Activated CD4-positive, CD25-positive, alpha-beta regulatory T cell (primary cell): ENCODE measurements around the gene TMPRSS2.

Experiments used
- DNase-seq, 4 experiments: peaks; one replicate each; lab custom pipeline; 2025; lab: John Stamatoyannopoulos, UW

Gene TMPRSS2

DNA sequence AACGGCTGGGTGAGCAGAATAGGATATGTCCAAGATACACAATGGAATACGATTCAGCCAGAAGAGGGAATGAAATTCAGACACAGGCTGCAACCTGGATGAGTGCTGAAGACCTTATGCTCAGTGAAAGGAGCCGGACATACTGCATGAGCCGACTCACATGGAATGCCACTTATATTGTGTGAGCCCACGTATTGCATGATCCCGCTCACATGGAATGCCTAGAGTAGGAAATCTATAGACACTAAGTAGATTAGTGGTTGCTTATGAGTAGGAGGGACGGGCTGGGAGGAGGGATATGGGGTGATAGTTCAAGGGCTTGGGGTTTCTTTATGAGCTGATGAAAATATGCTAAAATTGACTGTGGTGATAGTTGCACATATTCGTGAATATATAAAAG lies 26.8 kb downstream of the TMPRSS2 start:
- no peak for DNase-seq

DNA sequence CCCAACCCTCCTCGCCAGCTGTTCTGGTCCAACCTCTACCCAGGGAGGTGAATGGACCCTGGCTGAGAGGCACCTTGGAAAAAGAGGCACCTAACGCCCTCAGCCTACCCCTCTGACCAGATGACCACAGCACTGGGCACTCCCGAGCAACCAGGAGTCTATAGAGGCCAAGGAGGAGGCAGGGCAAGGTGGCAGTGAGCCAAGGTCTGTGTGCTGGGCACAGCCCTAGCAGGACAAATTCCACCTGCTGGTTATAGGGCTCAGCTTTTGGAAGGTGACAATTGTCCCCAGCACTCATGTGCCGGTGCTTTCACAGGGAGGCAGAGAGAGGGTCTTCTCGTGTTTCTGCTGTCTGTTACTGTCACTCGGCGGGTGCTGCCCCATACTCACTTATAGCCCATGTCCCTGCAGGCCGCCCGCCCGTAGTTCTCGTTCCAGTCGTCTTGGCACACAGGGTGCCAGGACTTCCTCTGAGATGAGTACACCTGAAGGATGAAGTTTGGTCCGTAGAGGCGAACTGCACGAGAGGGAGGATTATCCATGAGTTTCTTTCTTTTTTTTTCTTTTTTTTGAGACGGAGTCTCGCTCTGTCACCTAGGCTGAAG lies 27.8 kb downstream of the TMPRSS2 start:
- no peak for DNase-seq

DNA sequence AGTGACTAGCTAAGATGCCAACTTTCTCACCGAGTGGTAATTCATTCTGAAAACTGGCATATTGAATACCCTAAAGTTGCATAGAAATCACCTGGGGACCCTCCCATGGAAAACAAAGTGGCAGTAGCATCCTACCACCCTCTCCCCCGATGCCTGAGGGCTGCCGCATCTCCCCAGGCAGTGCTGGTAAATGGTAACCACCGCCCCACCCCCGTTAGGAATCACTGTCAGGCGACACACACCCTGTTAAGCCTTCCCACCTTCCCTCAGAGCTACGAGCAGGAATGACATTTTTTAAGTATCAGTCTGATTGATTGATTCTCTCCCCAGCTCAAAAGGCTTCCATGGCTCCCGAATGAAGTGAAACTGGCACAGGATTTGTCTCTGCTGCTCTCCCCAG lies 28.3 kb downstream of the TMPRSS2 start:
- no peak for DNase-seq

DNA sequence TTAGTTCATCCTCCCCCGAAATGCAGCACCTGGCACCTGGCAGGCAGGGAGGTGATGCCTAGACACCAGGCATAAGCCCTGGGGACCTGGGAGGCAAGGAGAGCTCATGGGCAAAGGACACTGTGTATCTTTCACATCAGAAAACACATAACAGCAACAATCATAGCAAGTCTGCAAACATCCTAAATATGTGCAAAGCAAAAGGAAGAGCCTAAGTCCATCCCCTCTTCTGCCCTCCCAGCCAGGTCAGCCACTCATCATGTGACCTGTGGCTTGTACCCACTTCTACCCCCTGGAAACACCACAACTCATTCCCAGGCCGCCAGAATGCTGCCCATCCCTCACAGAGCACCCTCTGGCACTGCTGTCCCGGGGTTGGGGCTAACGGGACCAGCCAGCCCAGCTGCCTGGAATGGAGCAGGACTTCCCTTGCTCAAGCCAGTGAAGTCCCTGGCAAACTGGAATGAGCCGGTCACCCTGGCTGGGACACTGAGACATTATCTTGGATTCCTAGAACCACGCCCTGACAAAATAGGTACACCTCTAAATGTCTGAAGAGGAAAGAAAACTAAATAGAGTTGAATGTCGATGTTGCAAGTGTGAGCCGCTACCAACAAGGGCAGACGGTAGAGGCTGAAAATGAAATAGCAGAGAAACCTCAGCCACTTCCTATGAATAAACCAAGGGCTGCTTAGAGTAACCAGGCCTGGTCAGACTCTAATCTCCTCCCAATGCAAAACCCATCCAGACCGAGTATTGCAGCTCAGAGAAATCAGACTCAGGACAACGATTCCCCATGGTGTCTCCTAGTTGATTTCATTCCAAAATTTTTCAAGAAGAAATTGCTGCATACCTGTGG lies 29.4 kb downstream of the TMPRSS2 start:
- DNase-seq: no peak

DNA sequence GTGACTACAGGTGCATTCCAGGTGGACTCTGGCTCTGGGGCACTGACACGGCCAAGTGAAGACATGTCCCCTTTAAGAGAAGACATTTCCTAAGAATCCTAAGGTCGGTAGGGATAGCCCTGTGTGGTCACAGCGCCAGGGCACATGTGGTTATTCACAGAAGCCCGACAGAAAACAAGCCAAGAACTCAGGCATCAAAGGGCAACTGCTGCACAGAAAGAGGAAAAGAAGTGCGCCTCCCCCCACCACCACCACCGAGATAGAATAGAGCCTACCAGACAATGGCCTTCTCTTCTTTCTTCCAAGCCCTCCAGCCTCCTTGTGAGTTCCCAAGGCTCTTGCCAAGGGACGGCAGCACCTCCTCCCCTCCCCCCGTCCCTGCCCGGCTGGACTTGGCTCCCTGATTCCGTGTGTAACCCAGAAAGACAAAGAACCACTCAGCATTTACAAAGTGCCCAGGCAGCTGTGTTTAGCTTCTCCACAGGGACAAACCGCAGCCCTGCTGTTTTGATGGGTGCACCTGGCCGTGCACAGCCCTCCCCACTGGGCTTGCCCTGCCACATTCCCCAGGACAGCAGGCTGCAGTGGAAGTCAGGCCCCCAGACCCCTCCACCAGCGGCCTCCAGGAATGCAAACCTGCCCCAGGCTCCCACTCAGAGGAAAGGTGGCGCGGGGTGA lies 30.2 kb downstream of the TMPRSS2 start:
- no peak for DNase-seq

DNA sequence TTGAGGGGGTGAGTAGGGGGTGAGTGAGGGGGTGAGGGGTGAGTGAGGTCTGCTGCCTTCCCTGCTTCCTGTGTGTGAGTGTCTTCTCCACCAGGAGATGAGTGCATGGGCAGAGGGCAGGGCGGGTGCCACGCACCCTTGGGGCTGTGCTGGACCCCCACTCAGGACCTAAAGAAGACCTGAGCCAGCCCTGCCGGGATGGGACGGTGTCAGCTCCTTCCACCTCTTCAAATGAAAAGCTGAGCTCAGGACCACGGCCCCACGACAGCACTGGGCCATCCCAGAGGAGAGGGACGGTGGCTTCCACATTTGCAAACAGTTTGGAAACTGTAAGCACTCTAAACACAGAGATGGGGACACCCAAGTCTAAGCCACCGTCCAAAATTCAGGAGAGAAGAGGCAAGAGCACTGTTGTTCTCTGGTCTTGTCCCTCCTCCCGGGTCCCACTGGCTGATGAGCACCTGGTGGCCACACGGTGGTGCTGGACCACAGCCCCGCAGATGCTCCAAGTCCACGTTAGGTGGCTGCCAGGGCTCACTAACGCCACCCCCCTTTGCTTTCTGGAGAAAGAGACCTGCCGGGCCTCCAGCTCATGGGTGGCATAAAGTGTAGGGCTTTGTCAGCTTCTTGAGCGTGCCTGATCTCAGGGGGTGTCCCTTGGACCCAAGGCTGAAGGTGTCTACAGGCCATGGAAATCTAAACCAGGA lies 32.1 kb downstream of the TMPRSS2 start:
- no peak for DNase-seq

DNA sequence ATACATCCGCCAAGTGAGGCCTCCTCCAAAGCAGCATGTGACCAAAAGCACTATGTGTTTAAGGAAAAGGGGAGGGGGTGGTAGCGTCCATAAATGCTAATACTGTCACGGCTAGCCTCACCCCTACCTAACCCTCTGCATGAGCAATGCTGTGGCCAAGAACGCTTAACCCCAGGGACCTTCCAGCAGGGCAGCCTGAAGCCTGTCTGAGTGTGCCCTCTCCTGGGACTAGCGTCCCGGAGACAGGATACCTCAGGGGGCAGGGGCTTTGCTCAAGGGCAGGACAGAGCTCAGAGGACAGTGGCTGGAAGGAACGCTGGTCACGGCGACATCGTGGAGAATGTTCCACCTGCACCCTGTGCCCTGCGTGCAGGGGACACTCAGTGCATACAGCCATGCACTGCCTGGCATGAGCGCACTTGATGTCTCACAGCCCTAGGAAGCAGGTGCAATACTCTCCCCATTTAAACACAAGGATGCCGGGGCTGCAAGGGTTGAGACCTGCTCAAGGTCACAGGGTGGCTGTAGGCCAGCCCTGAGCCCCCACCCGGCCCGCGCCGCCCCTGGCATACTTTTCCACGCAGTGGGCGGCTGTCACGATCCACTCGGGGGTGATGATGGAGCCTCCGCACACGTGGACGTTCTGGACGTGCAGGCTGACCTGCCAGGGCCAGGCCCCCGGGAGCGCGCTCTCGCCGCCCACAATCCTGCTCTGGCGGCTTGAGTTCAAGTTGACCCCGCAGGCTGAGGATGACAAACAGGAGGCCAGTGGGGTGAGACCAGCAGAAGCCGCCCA lies 35.0 kb downstream of the TMPRSS2 start:
- DNase-seq: no peak

DNA sequence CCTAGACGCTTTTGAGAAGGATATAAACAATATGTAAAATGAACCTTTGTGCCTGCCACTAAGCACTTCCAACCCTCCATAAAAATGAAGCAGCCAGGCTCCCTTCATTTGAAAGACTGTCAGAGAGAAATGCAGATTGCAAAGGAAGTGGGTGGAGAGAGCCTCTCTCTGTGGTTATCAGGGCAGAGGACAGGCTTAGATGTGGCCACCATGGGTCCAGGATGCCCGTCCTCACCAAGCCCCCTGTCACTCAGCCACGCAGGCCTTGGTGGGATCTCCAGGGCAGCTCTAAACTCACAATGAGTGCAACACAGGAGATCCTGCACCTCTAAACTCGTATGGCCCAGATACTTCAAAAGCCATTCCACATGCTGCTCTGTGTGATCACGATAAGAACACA lies 37.9 kb downstream of the TMPRSS2 start:
- DNase-seq: no peak

DNA sequence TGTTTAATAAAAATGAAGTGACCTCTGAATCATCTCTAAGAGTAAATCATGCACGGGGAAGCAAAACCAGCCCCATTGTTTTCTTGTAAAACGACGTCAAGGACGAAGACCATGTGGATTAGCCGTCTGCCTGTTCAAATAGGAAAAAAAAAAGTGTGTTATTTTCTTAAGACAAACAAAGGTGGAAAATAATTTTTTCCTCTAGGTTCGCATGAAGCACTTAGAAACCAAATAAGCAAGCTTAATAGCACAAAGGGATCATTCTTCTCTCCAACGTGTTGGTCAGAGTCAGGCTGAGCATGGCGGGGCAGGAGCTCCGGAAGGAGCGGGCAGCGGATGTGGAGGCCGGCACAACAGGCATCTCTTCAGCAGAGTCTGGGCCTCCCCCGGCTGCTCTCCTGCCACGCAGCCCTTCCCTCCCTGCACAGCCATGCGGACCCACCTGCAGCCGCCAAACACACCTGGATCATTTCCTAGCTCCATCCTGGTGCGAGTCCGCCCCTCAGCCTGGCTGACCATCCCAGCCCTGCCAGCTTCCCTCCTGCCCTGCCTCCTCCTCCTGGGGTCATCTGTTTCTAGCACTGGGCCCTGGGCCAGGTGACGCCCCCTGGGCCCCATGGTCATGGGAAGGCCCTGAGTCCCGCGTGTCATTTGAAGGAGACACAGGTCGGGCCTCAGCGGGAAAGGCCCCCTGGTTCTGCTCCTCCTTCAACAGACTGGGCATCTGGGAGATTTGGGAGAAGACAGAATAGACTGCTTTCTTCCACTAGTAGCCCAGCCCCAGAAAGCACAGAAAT lies 41.7 kb downstream of the TMPRSS2 start:
- DNase-seq: no peak

DNA sequence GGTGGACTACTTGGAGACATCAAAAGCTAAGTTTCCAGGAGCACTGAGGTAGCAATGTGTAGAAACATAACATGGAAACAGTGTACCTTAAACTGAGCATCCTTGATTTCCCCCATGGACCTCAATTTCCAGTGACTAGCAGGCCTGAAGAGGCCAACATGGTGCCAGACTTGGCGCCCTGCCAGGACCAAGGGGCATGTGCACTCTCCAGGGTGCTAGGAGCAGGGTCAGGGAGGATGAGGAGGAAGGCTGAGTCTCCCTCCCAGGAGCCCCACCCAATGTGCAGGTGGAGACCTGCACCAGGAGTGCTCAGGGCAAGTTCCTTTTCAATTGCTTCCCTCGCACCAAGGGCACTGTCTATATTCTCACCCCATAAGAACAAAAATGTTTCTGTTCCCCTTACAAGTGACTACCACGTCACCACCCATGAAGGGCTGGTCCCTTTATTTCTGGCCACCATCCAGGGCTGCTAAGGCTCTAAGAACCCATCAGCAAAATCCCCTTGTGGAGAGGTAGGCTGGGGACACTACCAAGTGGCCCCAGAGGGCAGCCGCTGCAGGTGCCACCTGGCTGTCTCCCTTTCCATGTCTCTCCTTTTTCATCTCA lies 42.7 kb downstream of the TMPRSS2 start:
- DNase-seq: no peak

DNA sequence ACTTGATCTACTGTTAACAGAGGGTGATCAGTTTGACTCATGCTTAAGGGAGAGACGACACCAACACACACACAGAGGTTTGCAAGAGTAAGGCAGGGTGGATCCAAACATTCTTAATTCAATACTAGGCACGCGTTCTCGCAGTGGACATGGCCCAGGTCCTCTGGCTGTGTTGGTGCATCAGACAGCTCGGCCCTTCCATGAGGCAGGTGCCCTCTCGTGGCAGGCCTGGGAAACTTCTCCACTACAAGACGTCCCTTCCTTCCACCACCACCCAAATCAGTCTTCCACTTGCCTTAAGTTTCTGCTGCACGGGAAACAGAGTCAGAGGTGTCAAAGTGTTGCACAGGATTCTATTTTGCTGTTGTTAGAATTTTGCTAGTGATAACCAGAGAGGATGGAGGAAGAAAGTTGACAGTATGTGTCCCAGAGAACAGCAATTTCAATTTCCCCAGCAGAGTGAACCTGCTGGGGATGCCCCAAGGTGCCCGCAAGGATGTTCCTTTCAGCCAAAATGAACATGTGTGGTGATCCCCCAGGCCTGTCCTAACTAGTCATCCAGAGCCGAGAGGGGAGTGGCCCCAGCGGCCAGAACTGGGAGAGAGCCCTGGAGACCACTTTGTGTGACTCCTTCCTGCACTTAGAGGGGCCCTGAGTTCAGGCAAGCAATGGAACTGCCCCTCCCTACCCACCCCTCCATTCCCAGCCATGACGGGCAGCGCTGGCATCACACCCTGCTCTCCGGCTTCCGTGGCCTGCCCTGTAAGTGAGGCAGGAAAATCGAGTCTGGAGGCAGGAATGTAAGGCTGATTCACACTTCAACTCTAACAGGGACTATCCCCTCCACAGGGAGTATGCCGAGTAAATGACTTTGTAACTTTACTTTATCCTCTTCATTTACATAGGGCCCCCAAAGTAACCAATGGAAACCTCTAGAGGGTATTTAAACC lies 47.1 kb downstream of the TMPRSS2 start:
- DNase-seq: peak; percentile 5 to 32 (median 20)

DNA sequence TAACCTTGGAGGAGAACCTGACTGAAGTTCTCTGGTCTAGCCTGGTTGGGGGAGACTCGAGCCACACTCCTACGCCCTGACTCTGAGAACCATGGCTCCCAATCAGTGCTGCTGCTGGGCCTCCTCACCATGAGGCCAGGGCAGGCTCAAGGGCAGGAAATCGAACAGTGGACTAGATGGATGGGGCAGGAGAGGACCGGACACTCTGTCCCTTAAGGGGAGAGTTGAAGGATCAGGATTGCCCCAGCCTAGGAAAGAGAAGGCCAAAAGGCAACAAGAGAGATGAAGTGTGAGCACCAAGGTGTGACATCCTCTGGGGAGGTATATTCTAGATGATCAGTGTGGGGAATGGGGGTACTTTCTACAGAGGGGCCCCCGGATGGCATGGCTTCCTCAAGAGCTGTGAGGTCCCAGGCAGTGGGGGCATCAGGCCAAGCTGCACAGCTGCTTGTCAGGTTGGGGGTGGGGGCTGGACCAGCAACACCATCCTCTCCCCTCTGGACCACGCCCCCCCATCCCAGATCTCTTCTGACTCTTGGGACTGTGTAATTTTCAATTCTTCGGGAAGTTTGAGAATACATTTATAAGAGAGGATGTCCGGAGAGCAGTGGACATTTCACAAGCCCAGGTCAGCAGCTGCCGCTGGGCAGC lies 47.9 kb downstream of the TMPRSS2 start:
- DNase-seq: no peak

DNA sequence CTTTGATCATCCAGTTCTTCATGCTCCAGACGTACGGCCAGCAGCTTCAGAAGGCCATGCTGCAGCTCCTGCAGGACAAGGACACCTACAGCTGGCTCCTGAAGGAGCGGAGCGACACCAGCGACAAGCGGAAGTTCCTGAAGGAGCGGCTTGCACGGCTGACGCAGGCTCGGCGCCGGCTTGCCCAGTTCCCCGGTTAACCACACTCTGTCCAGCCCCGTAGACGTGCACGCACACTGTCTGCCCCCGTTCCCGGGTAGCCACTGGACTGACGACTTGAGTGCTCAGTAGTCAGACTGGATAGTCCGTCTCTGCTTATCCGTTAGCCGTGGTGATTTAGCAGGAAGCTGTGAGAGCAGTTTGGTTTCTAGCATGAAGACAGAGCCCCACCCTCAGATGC lies 49.4 kb downstream of the TMPRSS2 start:
- no peak for DNase-seq

DNA sequence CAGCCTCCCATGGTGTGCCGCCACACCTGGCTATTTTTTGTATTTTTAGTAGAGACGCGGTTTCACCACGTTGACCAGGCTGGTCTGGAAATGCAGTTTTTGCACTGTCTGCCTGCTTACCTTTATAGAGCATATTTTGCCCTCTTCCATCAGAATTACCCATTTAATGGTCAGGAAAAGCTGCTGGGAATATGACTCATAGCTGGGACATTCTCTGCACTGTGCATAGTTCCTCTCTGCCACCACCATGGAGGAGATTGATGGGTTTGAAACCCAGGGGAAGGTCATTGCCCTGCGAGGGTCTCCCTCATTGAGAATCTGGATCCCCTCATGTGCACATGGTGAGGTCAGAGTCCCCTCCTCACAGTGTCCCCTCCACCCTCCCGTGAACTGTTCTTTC lies 49.8 kb downstream of the TMPRSS2 start:
- no peak for DNase-seq

DNA sequence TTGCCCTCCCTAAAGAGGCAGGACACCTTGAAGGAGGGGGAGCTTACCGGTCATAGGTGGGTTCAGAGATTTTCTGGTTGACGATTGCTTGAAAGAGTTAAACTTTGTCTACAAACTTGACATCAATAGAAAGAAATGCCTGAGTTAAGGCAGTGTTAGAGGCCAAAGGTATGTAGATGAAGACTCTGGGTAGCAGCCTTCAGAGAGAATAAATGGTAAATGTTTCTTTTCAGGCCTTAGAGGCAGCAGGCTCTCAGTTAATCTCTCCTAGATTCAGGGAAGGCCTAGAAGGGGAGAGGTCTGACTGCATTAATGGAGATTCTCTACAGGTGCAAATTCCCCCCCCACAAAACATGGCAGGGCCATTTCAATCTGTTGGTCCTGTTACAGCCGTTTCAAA lies 54.2 kb downstream of the TMPRSS2 start:
- no peak for DNase-seq

DNA sequence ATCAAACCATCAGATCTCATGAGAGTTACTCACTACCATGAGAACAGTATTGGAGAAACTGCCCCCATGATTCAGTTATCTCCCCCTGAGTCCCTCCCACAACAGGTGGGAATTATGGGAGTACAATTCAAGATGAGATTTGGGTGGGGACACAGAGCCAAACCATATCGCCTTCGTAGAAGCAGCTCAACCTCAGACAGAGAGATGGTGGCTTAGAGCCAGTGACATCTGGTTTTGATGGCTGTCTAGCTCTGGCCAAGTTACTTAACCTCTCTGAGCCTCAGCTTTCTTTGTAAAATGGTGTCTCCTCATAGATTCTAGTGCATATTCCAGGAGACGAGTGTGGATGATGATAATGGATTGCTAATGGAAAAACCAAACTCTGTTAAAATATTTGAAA lies 54.8 kb downstream of the TMPRSS2 start:
- DNase-seq: no peak

DNA sequence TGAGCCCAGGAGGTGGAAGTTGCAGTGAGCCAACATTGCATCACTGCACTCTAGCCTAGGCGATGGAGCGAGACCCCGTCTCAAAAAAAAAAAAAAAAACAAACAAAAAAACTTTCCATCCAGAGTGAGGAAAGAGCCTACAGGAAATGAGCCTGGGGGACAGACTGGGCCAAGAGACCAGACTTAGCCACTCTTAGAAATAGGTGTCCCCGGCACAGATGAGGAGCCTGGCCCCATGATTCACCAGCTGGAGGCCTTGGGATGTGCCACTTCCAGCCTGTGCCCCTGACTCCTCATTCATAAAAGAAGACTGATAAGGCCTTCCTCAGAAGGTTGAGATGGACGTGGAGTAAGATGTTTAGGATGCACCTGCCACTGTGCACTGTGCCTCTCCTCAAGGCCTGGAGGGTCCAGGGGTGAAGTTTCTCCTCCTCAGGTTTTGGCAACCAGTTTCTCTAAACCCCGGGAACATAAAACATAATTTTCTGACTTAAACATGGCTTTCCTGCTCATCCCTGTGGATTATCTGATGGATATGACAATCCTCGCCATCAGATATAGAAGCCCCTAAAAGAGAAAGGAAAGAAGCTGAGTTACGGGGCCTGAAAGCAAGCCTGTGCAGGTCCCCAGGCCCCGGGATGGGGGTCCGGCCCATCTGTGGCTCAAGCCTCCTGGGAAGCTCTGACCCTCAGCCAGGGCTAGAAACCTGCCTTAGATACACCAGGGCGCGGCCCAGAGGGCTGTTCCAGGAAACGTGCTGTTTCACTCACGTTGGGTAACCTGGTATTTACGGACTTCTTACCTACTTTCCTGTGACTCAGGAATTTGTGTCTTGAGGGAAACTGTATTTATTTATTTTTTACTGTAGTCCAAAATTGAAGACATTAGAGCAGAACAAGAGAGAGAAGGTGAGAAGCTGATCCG lies 55.9 kb downstream of the TMPRSS2 start:
- DNase-seq: no peak

DNA sequence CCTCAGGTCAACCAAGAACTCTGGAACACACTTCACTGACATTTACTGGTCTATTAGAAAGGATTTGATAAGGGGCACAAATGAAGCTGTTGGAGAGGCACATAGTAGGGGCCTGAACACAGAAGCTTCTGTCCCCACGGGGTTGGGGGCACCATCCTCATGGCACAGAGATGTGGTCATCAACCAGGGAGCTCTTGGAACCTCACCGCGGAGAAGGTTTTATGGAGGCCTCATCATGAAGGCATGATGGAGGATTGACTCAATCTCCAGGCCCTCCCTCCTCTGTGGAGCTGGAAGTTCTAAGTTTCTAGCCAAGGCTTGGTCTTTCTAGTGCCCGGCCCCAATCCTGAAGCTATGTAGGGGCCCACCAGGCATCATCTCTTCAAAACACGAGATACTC lies 58.3 kb downstream of the TMPRSS2 start:
- DNase-seq: no peak
